Trophoblast cell (in vitro differentiated cells and primary cell): ENCODE data around the gene TEX101.

Experiments used
- DNase-seq, 2 donors: peaks; one replicate each; pipeline ENCODE4 v3.0.0-alpha.2; 2016
- H2AFZ ChIP-seq: 2 replicates; pipeline ENCODE4 v1.6.1; 2013; ENCODE audit warnings: low read length, moderate library complexity, mild to moderate bottlenecking; ENCODE audit not compliant: insufficient read depth, poor library complexity
- H2AK5ac ChIP-seq: 2 replicates; pipeline ENCODE4 v1.6.1; 2013; ENCODE audit warnings: mild to moderate bottlenecking, low read length
- H2BK120ac ChIP-seq: 2 replicates; pipeline ENCODE4 v1.6.1; 2013; ENCODE audit warnings: low read length, mild to moderate bottlenecking, moderate library complexity; ENCODE audit not compliant: insufficient read depth, poor library complexity
- H2BK12ac ChIP-seq: 2 replicates; pipeline ENCODE4 v1.6.1; 2013; ENCODE audit warnings: mild to moderate bottlenecking, low read length, moderate library complexity
- H2BK5ac ChIP-seq: 2 replicates; pipeline ENCODE4 v1.6.1; 2013; ENCODE audit warnings: low read length, low read depth, moderate library complexity, mild to moderate bottlenecking; ENCODE audit not compliant: poor library complexity
- H3K14ac ChIP-seq: 2 replicates; pipeline ENCODE4 v1.6.1; 2013; ENCODE audit warnings: mild to moderate bottlenecking, low read length
- H3K18ac ChIP-seq: 2 replicates; pipeline ENCODE4 v1.6.1; 2013; ENCODE audit warnings: mild to moderate bottlenecking, low read length
- H3K23ac ChIP-seq: 2 replicates; pipeline ENCODE4 v1.6.1; 2013; ENCODE audit warnings: low read length
- H3K27ac ChIP-seq: 2 replicates; pipeline ENCODE4 v1.5.1; 2013; ENCODE audit warnings: low read depth, mild to moderate bottlenecking, inconsistent platforms, low read length, moderate library complexity
- H3K27me3 ChIP-seq: 2 replicates; pipeline ENCODE4 v1.6.1; 2013; ENCODE audit warnings: inconsistent platforms, mild to moderate bottlenecking, low read length, moderate library complexity; ENCODE audit not compliant: insufficient read depth
- H3K36me3 ChIP-seq, 2 experiments: 1 replicate in 1 of 2; 2 replicates in 1 of 2; pipeline ENCODE4 v1.6.1; 2013; ENCODE audit warnings: low read length in 2 of 2, mild to moderate bottlenecking in 2 of 2, moderate library complexity in 1 of 2; ENCODE audit not compliant: insufficient read depth in 2 of 2, control insufficient read depth in 1 of 2
- H3K4ac ChIP-seq: 2 replicates; pipeline ENCODE4 v1.6.1; 2013; ENCODE audit warnings: low read depth, mild to moderate bottlenecking, low read length, moderate library complexity
- H3K4me1 ChIP-seq, 2 experiments: 1 replicate in 1 of 2; 2 replicates in 1 of 2; pipeline ENCODE4 v1.6.1; 2013; ENCODE audit warnings: low read length in 2 of 2, mild to moderate bottlenecking in 2 of 2, moderate library complexity in 1 of 2; ENCODE audit not compliant: insufficient read depth in 2 of 2, control insufficient read depth in 1 of 2
- H3K4me2 ChIP-seq: 2 replicates; pipeline ENCODE4 v1.6.1; 2013; ENCODE audit warnings: inconsistent platforms, mild to moderate bottlenecking, low read length, moderate library complexity
- H3K4me3 ChIP-seq: 2 replicates; pipeline ENCODE4 v1.5.1; 2013; ENCODE audit warnings: mild to moderate bottlenecking, low read depth, low read length, inconsistent platforms
- H3K79me1 ChIP-seq: one replicate; pipeline ENCODE4 v1.6.1; 2013; ENCODE audit warnings: low read length
- H3K79me2 ChIP-seq: 2 replicates; pipeline ENCODE4 v1.6.1; 2013; ENCODE audit warnings: low read length, mild to moderate bottlenecking; ENCODE audit not compliant: control insufficient read depth, insufficient read depth, poor library complexity
- H3K9ac ChIP-seq: 2 replicates; pipeline ENCODE4 v1.6.1; 2013; ENCODE audit warnings: mild to moderate bottlenecking, low read length
- H3K9me3 ChIP-seq: 2 replicates; pipeline ENCODE4 v1.6.1; 2013; ENCODE audit warnings: low read depth, mild to moderate bottlenecking, control low read depth, inconsistent platforms, low read length; ENCODE audit not compliant: insufficient read depth
- H4K12ac ChIP-seq: 2 replicates; pipeline ENCODE4 v1.6.1; 2013; ENCODE audit warnings: low read depth, mild to moderate bottlenecking, low read length, moderate library complexity
- H4K8ac ChIP-seq: 2 replicates; pipeline ENCODE4 v1.6.1; 2013; ENCODE audit warnings: low read depth, mild to moderate bottlenecking, low read length, moderate library complexity
- H4K91ac ChIP-seq: one replicate; pipeline ENCODE4 v1.6.1; 2013; ENCODE audit warnings: low read depth, mild to moderate bottlenecking, low read length, moderate library complexity
- WGBS: extraction: QIAGEN DNeasy Blood & Tissue Kit; methylation state at CpG from one replicate; pipeline ENCODE4 v1.1.7; 2013; ENCODE audit warnings: missing lambda C conversion rate; ENCODE audit not compliant: insufficient read length, insufficient coverage; ENCODE audit errors: extremely low coverage; 5-methylcytosine and 5-hydroxymethylcytosine counted together

The TEX101 gene

DNA sequence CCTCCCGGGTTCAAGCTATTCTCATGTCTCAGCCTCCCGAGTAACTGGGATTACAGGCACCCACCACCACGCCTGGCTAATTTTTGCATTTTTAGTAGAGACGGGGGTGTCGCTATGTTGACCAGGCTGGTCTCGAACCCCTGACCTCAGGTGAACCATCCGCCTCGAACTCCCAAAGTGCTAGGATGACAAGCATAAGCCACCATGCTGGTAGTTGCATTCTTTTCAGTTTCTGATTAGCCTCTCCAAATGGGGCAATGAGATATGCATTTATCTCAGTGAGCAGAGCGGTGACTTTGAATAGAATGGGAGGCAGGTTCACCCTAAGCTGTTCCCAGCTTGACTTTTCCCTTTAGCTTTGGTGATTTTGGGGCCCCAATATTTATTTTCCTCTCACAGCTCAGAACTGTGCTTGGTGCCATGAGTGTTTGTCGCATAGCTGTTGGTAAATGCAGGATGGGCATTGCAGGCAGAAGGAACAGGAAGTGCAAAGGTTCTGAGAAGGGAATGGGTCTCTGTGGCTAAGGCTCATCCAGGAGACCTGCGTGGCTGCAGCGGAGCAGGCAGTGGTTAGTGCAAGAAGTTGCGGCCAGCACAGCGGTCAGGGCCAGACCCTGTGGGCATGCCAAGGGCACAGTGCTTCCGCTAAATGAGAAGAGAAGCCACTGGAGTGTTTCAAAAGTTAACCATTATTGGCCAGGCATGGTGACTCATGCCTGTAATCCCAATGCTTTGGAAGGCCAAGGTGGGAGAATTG, 30.0 kb downstream of the TEX101 start:
- H3K9ac ChIP-seq = no peak overlapping the region

DNA sequence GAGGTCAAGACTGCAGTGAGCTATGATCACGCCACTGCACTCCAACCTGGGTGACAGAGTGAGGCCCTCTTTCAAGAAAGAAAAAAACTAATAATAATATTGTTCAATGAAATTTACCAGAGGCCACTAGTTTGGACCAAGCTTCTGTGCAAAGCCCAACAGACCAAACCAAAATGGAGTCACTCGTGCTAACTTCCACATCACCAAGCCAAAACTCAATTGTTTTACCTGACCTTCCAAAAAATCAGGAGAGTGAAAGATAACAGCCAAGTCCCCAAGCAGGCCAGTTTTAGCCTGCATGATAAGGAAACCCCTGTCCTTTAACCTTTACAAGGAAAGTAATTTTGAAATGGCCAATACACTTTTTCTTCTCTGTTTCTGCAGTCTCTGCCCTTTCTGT, 30.7 kb downstream of the TEX101 start:
- Histone ChIP-seq H4K91ac (no peak overlapping the region), H3K27ac (no peak overlapping the region), H2AK5ac (no peak overlapping the region), H3K4ac (no peak overlapping the region), H3K9ac (no peak overlapping the region), H2BK12ac (no peak overlapping the region), H3K18ac (no peak overlapping the region), H3K36me3 (no peaks in the 10 kb centered on the region), H4K8ac (no peak overlapping the region), H3K23ac (no peak overlapping the region), H3K14ac (no peak overlapping the region), H3K27me3 (no peaks in the 10 kb centered on the region), H3K9me3 (no peaks in the 10 kb centered on the region), H2BK5ac (no peak overlapping the region), H3K4me2 (no peak overlapping the region), H4K12ac (no peak overlapping the region), H3K4me3 (no peak overlapping the region), H2AFZ (no peak overlapping the region), H3K4me1 (no peaks in the 10 kb centered on the region), H3K79me2 (no peaks in the 10 kb centered on the region), H2BK120ac (no peak overlapping the region), H3K79me1 (no peaks in the 10 kb centered on the region)
- DNase-seq = no peak
- no CpG with 5 or more reads among the region's 2 CpGs for WGBS

More for the DNA sequence above, 30.0 kb downstream of the TEX101 start:
- no peak overlapping the region for H3K23ac ChIP-seq
- H3K4me3 ChIP-seq = no peak overlapping the region
- no peaks in the 10 kb centered on the region for H3K79me1 ChIP-seq
- no peak overlapping the region for H4K12ac ChIP-seq
- H3K27me3 ChIP-seq = no peaks in the 10 kb centered on the region
- no peak overlapping the region for H4K91ac ChIP-seq
- WGBS = no CpG with 5 or more reads among the region's 15 CpGs
- H3K4me1 ChIP-seq = no peaks in the 10 kb centered on the region
- no peak overlapping the region for H2AK5ac ChIP-seq
- no peak overlapping the region for H2BK120ac ChIP-seq
- H3K79me2 ChIP-seq = no peaks in the 10 kb centered on the region
- no peak overlapping the region for H3K27ac ChIP-seq
- H3K4ac ChIP-seq = no peak overlapping the region
- no peaks in the 10 kb centered on the region for H3K9me3 ChIP-seq
- H3K36me3 ChIP-seq = no peaks in the 10 kb centered on the region
- no peak overlapping the region for H2AFZ ChIP-seq
- H3K18ac ChIP-seq = no peak overlapping the region
- DNase-seq = peak; percentile 50 to 78
- no peak overlapping the region for H3K14ac ChIP-seq
- no peak overlapping the region for H2BK12ac ChIP-seq
- H2BK5ac ChIP-seq = no peak overlapping the region
- H3K4me2 ChIP-seq = no peak overlapping the region
- no peak overlapping the region for H4K8ac ChIP-seq

DNA sequence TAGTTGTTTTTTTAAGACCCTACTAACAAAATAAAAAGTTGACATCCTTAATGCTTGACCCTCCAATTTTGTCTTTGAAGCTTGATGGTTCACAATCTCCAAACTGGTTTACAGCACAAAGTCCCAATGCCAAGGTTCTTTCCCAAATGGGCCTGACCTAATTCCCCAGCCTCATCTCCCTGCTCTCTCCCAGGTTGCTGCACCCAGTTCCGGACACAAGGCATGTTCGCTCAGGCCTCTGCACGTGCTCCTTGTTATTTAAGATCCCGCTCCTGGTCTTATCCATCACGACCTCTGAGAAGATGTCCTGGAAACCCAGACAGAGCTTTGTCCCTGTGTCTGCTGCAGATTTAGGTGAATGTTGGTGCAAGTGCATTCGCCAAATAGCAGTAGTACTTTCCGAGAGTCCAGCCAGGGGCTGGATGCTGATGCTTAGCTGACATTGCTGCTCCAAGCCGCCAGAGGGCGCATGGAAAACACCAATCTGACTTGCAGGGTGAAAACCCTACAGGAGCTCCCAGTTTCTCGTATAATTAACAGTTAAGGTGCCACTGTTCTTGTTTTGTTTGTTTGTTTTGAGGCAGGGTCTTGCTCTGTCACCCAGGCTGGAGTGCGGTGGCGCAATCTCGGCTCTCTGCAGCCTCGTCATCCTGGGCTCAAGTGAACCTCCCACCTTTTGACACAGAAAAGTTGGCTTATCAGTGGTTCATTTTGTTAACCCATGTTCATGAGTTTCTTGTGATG, 32.2 kb downstream of the TEX101 start:
- no peaks in the 10 kb centered on the region for H3K27me3 ChIP-seq
- H3K14ac ChIP-seq = no peak overlapping the region
- no peak overlapping the region for H3K4ac ChIP-seq
- no peaks in the 10 kb centered on the region for H3K79me1 ChIP-seq
- no peak overlapping the region for H2BK12ac ChIP-seq
- no peak overlapping the region for H3K9ac ChIP-seq
- no peak overlapping the region for H3K4me2 ChIP-seq
- H3K27ac ChIP-seq = no peak overlapping the region
- H4K12ac ChIP-seq = no peak overlapping the region
- H4K91ac ChIP-seq = no peak overlapping the region
- no peak overlapping the region for H4K8ac ChIP-seq
- no peak overlapping the region for H2BK5ac ChIP-seq
- no CpG with 5 or more reads among the region's 14 CpGs for WGBS
- H3K9me3 ChIP-seq = no peaks in the 10 kb centered on the region
- DNase-seq = peak; percentile 77 to 95
- H2AFZ ChIP-seq = no peak overlapping the region
- no peaks in the 10 kb centered on the region for H3K79me2 ChIP-seq
- no peak overlapping the region for H2BK120ac ChIP-seq
- H3K4me1 ChIP-seq = no peaks in the 10 kb centered on the region
- no peaks in the 10 kb centered on the region for H3K36me3 ChIP-seq
- no peak overlapping the region for H3K23ac ChIP-seq
- no peak overlapping the region for H3K18ac ChIP-seq
- no peak overlapping the region for H2AK5ac ChIP-seq
- H3K4me3 ChIP-seq = no peak overlapping the region

DNA sequence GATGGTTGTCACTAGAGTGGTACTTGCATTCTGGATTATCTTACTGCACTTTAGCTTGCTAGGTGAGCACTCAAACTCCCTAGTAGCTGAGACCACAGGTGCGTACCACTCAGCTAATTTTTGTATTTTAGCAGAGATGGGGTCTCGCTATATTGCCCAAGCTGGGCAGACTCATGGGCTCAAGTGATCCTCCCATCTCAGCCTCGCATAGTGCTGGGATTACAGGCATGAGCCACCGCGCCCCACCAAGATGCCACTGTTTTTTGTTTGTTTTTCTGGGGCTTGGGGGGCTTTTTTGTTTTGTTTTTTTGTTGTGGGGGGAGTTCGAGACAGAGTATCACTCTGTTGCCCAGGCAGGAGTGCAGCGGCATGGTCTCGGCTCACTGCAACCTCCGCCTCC, 33.0 kb downstream of the TEX101 start:
- Histone ChIP-seq H3K18ac (no peak overlapping the region), H3K79me1 (no peaks in the 10 kb centered on the region), H2AK5ac (no peak overlapping the region), H4K12ac (no peak overlapping the region), H3K4ac (no peak overlapping the region), H3K4me2 (no peak overlapping the region), H3K27me3 (no peaks in the 10 kb centered on the region), H3K4me3 (no peak overlapping the region), H3K79me2 (no peaks in the 10 kb centered on the region), H2BK12ac (no peak overlapping the region), H3K14ac (no peak overlapping the region), H3K9me3 (no peaks in the 10 kb centered on the region), H4K91ac (no peak overlapping the region), H2AFZ (no peak overlapping the region), H4K8ac (no peak overlapping the region), H3K23ac (no peak overlapping the region), H2BK5ac (no peak overlapping the region), H2BK120ac (no peak overlapping the region), H3K9ac (no peak overlapping the region), H3K36me3 (no peaks in the 10 kb centered on the region), H3K4me1 (peaks cover 0 to 2% of the 10 kb centered on the region in 2 experiments), H3K27ac (no peak overlapping the region)
- WGBS = no CpG with 5 or more reads among the region's 9 CpGs
- DNase-seq = no peak
